Body of pancreas (tissue), 4 donors: ENCODE data around the gene L1CAM. TPM values are rescaled to one million over a fixed set of nuclear protein-coding genes. Genes with fewer than 3 reads are reported as not detected.

ENCODE experiments used
- ATAC-seq: fragments of 150-250 bp; one replicate; pipeline ENCODE4 v1.9.1; 2016
- DNase-seq, 4 donors: peaks; one replicate each; pipeline ENCODE4 v3.0.0-alpha.2; 2019
- H3K27ac ChIP-seq, 4 donors: fragments of 200-600 bp; sonication (generic); 1 replicate in 3 of 4; 2 replicates in 1 of 4; pipeline versions ENCODE4 v1.5.1 to v1.6.1; 2016 to 2019; ENCODE audit warnings: mild to moderate bottlenecking in 1 of 4, mixed read lengths in 1 of 4, moderate library complexity in 1 of 4
- H3K27me3 ChIP-seq, 2 donors: fragments of 200-600 bp; sonication (generic); one replicate each; pipeline ENCODE4 v1.6.0; 2016; ENCODE audit warnings: mild to moderate bottlenecking in 1 of 2
- H3K36me3 ChIP-seq, 2 donors: fragments of 200-600 bp; sonication (generic); replicated peaks in 1 of 2; 2 replicates each; pipeline ENCODE4 v1.5.1; 2016; ENCODE audit warnings: low read depth in 2 of 2; ENCODE audit not compliant: insufficient read depth in 1 of 2
- H3K4me1 ChIP-seq: fragments of 200-600 bp; sonication (generic); one replicate; pipeline ENCODE4 v1.6.0; 2016
- H3K4me3 ChIP-seq, 2 donors: fragments of 200-600 bp; sonication (generic); 1 replicate in 1 of 2; 2 replicates in 1 of 2; pipeline ENCODE4 v1.5.1; 2016 to 2019
- H3K9me3 ChIP-seq, 3 donors: fragments of 200-600 bp; sonication (generic); 1 replicate in 2 of 3; 2 replicates in 1 of 3; pipeline ENCODE4 v1.5.1; 2016
- CTCF ChIP-seq, 7 experiments: fragments of 450-650 bp in 4 of 7; fragments of 200-600 bp in 3 of 7; sonication (generic) in 3 of 7; IDR thresholded peaks; one replicate each; pipeline ENCODE4 v1.5.1; 2016 to 2019; ENCODE audit warnings: antibody characterized with exemption in 7 of 7
- POLR2A ChIP-seq, 3 donors: fragments of 450-650 bp; IDR thresholded peaks; one replicate each; pipeline ENCODE4 v1.6.1; 2016; ENCODE audit warnings: antibody characterized with exemption in 3 of 3, mild to moderate bottlenecking in 2 of 3
- WGBS, 2 donors: methylation state at CpG; one replicate each; pipeline ENCODE4 v1.1.5; 2017; 5-methylcytosine and 5-hydroxymethylcytosine counted together
- intact Hi-C: fragments of 100-400 bp; cut with DNase I; formaldehyde crosslinking; loops from one replicate; pipeline ENCODE4 v1.15.1; 2023
- total RNA-seq, 2 donors: library from RNA; depleted of rRNA; stranded (reverse); fragments of >200 nt; gene quantifications; one replicate each; pipeline ENCODE4 v1.1.0, GENCODE V29; 2016

The L1CAM gene
- total RNA-seq, 2 donors from 2014 or later: 1.8 to 7.9 TPM

- Histone ChIP-seq H3K27ac (no peak overlapping the region), H3K4me1 (no peaks in the 10 kb centered on the region), H3K36me3 (no peaks in the 10 kb centered on the region), H3K9me3 (no peaks in the 10 kb centered on the region), H3K27me3 (no peaks in the 10 kb centered on the region), H3K4me3 (no peak overlapping the region)
- no peak for ATAC-seq
- intact Hi-C loops: no loop called here
- TF ChIP-seq CTCF (IDR thresholded peaks at IDR 0.05) (no peak), POLR2A (IDR thresholded peaks at IDR 0.05) (no peak)
- WGBS, 2 donors: 62 to 77% methylated on average over 4 to 8 of the region's 8 CpGs
- DNase-seq: no peak
Measured at GRCh38 chrX:153877571-153878261, 8.3 kb downstream of the L1CAM start.

- TF ChIP-seq CTCF (IDR thresholded peaks at IDR 0.05): no peak
- TF ChIP-seq POLR2A (IDR thresholded peaks at IDR 0.05): no peak
- Histone ChIP-seq H3K36me3 (no peaks in the 10 kb centered on the region), H3K27ac (no peak overlapping the region), H3K9me3 (no peaks in the 10 kb centered on the region), H3K4me3 (no peak overlapping the region), H3K27me3 (no peaks in the 10 kb centered on the region), H3K4me1 (no peaks in the 10 kb centered on the region)
- WGBS, 2 donors: 48% methylated on average over 3 of the region's 3 CpGs; no CpG with 5 or more reads in 1 of the 2 donors
- ATAC-seq (no peak), DNase-seq (no peak)
- intact Hi-C loops: no loop called here
Measured at GRCh38 chrX:153876112-153876491, 9.9 kb downstream of the L1CAM start.

- peak; percentile 73 for ATAC-seq
- intact Hi-C loops: no loop called here
- H3K27me3 ChIP-seq: no peaks in the 10 kb centered on the region
Measured at GRCh38 chrX:153875391-153876111, 10.4 kb downstream of the L1CAM start.

GRCh38 chrX:153874366-153875125, 11.4 kb downstream of the L1CAM start:
- no peaks in the 10 kb centered on the region for H3K4me1 ChIP-seq
- H3K4me3 ChIP-seq: no peak overlapping the region
- H3K9me3 ChIP-seq: no peaks in the 10 kb centered on the region
- 69 to 86% methylated on average over 7 to 11 of the region's 13 CpGs for WGBS, 2 donors
- H3K27ac ChIP-seq: no peak overlapping the region
- ATAC-seq (no peak), DNase-seq (no peak)
- intact Hi-C loops: no loop called here
- TF ChIP-seq CTCF (IDR thresholded peaks at IDR 0.05) (no peak), POLR2A (IDR thresholded peaks at IDR 0.05) (no peak)
- H3K27me3 ChIP-seq: no peaks in the 10 kb centered on the region
- H3K36me3 ChIP-seq: no peaks in the 10 kb centered on the region

More at GRCh38 chrX:153875391-153876111, 10.4 kb downstream of the L1CAM start:
- no peaks in the 10 kb centered on the region for H3K9me3 ChIP-seq
- no peaks in the 10 kb centered on the region for H3K4me1 ChIP-seq
- no peaks in the 10 kb centered on the region for H3K36me3 ChIP-seq
- DNase-seq: peak; percentile 33 to 60 (median 48)
- 1 to 2% methylated on average over 7 to 37 of the region's 42 CpGs for WGBS, 2 donors
- no peak for TF ChIP-seq CTCF (IDR thresholded peaks at IDR 0.05)
- no peak overlapping the region for H3K4me3 ChIP-seq
- no peak overlapping the region for H3K27ac ChIP-seq
